KG1 (cell line): Measurements from ENCODE around the gene ZDHHC17.

Source experiments
- DNase-seq: peaks from one replicate; lab custom pipeline; 2025; lab: John Stamatoyannopoulos, UW

The ZDHHC17 gene

GRCh38 chr12:76878099-76878898, 114.4 kb downstream of the ZDHHC17 start:
- no peak for DNase-seq

DNA sequence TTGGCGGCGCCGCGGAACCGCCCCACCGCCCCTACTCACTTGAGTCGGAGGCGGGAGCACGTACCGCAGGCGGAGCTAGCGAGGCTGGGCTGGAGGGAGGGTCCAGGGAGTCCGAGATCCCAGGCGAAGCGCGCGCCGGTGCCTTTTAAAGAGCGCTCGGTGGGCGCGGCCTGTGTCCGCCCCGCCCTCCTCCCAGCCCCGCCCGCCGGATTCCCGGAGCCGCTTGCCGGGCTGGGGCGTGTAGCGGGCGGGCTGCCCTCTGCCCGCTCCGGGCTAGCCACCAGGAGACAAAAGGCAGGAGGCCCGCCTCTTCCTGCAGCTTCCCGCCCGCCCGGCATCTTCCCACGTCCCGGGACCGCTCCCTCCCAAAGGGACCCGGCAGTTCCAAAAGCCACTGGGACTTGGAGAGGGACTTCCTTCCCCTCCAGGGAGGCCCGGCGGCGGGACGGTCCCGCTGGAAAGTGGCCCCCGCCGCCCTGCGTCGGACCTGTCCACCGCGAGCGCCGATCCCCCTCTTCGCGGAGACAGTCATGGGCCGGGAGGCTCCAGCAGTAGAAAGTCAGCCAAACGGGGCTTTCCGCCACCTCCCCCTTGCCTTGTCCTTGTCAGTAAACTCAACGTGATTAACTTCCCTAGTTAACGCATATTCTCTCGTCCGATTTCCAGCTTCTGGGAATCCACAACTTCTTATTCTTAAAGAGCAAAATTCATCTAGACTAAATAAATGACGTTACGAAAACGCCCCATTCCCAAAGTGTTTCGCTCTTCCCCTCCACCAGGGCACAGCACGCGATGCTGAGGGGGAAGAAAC, 115.2 kb downstream of the ZDHHC17 start, which contains the start of gene CSRP2:
CSRP2 (minus strand) TSS at position 121 of the 811 bp plus-strand sequence. CDS start 12,759 bp downstream, outside the sequence.
- DNase-seq: no peak

- DNase-seq: no peak
These were observed 116.0 kb downstream of the ZDHHC17 start for GRCh38 chr12:76879710-76880518.

- no peak for DNase-seq
These were observed 116.7 kb downstream of the ZDHHC17 start for GRCh38 chr12:76880519-76881023.

DNA sequence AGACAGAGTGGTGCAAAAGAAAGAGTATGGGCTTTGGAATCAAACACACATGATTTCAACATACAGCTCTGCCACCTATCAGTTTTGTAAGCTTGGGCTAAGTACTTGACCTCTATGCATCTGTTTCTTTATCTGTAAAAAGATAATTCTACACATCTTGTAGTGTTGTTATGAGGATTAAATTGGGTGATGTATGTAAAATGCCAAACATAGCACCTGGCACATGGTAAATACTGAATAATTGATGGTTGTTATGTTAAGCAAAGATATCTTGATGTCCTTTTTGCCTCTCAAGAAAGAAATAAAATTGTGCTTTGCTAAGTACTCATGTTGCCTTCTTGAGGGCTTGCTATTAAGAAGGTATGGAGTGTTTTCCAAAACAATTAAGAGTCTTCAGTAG, 117.2 kb downstream of the ZDHHC17 start:
- DNase-seq: no peak

- no peak for DNase-seq
These were observed 118.5 kb downstream of the ZDHHC17 start for GRCh38 chr12:76882367-76882766.

GRCh38 chr12:76883151-76883550, 119.2 kb downstream of the ZDHHC17 start:
- DNase-seq: no peak

- DNase-seq: no peak
These were observed 119.9 kb downstream of the ZDHHC17 start for GRCh38 chr12:76883811-76884210.

- DNase-seq: no peak
These were observed 124.9 kb downstream of the ZDHHC17 start for GRCh38 chr12:76888775-76889174.

- DNase-seq: no peak
These were observed 126.5 kb downstream of the ZDHHC17 start for GRCh38 chr12:76890151-76891143.

- DNase-seq: no peak
These were observed 127.7 kb downstream of the ZDHHC17 start for GRCh38 chr12:76891609-76892008.

GRCh38 chr12:76895796-76896195, 131.9 kb downstream of the ZDHHC17 start:
- DNase-seq: no peak

DNA sequence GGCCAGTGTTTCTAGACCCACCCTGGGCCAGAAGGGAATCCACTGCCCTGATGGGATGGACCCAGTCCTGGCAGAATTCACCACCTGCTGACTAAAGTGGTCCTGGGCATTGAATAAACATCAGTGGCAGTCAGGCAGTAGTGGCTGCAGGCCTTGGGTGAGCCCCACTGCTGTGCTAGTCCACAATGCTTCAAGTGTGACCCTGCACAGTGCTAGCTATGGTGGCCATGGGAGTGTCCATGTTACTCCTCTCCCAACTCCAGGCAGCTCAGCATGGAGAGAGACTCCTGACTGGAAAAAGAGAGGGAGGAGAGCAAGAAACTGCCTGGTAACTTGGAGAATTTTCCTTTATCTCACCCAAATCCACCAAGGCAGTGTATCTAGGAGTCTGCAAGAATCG, 132.4 kb downstream of the ZDHHC17 start:
- DNase-seq: no peak

DNA sequence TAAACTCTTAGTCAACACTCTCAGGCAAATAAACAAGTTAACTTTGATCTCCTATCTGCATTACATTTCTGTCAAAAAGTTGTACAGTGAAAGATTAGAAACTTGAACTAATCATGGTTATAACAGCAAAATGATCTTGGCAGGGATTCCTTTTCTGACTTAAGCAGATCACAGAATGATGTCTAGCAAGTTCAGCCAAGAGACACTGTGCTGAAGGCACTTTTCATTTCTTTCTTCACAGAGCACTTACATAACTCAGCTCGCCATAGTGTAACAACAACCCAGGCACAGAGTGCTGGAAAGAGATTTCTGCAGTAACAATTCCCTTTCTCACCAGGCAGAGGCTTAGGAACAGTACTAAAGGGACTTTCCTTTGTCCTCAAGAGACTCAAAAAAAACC, 134.5 kb downstream of the ZDHHC17 start:
- no peak for DNase-seq

DNA sequence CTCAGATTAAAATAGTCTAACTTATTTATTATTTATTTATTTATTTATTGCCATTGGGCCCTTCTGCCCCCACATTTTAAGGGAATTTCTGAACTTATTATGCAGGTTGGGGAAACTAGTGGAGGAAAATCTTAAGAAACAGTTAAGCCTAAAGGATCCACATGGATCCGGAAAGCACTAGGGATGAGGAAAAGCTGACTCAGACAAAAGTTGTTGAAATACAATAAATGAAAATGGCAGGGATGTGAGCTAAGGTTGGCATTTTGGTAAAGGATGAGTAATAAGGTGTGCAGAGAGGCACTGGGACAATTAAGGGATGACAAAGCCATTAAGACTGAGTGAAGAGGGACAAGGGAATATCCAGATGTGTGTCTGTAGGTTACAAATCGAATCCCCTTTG, 135.6 kb downstream of the ZDHHC17 start:
- DNase-seq: no peak

DNA sequence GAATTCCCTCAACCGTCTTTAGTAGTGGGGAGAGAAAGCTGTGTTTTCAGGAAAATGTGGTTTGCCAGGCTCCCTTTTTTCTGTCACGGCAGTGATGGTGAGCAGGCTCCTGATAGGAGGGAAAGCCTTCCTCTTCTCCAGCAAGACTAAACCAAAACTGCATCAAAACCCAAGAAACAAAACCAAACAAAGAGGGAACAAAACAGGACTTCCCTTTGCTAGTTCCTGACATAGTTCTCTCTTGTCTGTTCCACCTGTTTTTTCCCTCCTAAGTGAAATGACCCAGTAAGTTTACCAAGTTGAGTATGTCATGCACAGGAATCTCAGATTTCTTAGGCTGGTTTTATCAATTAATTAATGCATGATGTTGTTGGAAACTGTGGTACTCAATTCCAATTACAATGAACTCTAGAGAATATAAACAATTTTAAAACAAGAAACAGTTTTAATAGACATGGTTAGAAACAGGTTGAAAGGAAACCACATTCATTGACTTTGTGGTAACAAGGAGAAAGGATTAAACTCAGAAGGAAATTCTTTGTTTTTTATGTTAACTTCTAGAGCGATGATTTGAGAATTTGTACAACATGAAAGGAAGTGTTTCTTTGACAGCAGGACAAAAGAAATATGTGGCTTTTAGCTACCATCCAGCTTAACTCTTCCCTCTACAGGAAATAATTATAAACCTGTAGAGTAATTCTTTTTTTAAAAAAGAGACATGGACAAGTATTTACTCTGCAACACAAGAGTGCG, 137.9 kb downstream of the ZDHHC17 start:
- DNase-seq: peak; percentile 24
